ENCODE measurements around the gene TMEM245.

- TF ChIP-seq CTCF (IDR thresholded peaks at IDR 0.05; ENCODE audit: extremely low read depth in 1 of 2, insufficient read depth in 1 of 2, low read depth in 1 of 2, low read length in 2 of 2) (no peak), POLR2AphosphoS5 (IDR thresholded peaks at IDR 0.05; ENCODE audit: insufficient read depth, low read depth, low read length) (no peak)
Measured at GRCh38 chr9:109052416-109052815, 67.3 kb downstream of the TMEM245 start.
